Smooth muscle cell (in vitro differentiated cells): ENCODE measurements around the gene FER. TPM values are rescaled to one million over a fixed set of nuclear protein-coding genes. Genes with fewer than 3 reads are reported as not detected.

ENCODE experiments used
- DNase-seq: peaks from one replicate; lab custom pipeline; 2025; ENCODE audit not compliant: unreplicated experiment; lab: John Stamatoyannopoulos, UW
- H2AFZ ChIP-seq: fragments of 200-600 bp; sonication (generic); 2 replicates; pipeline ENCODE4 v1.6.0; 2016; ENCODE audit warnings: antibody characterized with exemption, low read depth, mild to moderate bottlenecking
- H3F3A ChIP-seq: fragments of 200-600 bp; sonication (generic); 2 replicates; pipeline ENCODE4 v1.6.0; 2017; ENCODE audit warnings: antibody characterized with exemption, low read depth
- H3K27ac ChIP-seq: fragments of 200-600 bp; sonication (generic); 2 replicates; pipeline ENCODE4 v1.5.1; 2016; ENCODE audit warnings: low read depth, mild to moderate bottlenecking
- H3K27me3 ChIP-seq: fragments of 200-600 bp; sonication (generic); 2 replicates; pipeline ENCODE4 v1.6.1; 2016; ENCODE audit warnings: low read depth, mild to moderate bottlenecking
- H3K36me3 ChIP-seq: fragments of 200-600 bp; sonication (generic); 2 replicates; pipeline ENCODE4 v1.5.1; 2016; ENCODE audit warnings: low read depth
- H3K4me1 ChIP-seq: fragments of 200-600 bp; sonication (generic); 2 replicates; pipeline ENCODE4 v1.5.1; 2016; ENCODE audit warnings: low read depth
- H3K4me2 ChIP-seq: fragments of 200-600 bp; sonication (generic); 2 replicates; pipeline ENCODE4 v1.6.0; 2016; ENCODE audit warnings: mild to moderate bottlenecking
- H3K4me3 ChIP-seq: fragments of 200-600 bp; sonication (generic); 2 replicates; pipeline ENCODE4 v1.5.1; 2016; ENCODE audit warnings: mild to moderate bottlenecking
- H3K79me2 ChIP-seq: fragments of 200-600 bp; sonication (generic); 2 replicates; pipeline ENCODE4 v1.6.0; 2016; ENCODE audit warnings: low read depth, mild to moderate bottlenecking
- H3K9ac ChIP-seq: fragments of 200-600 bp; sonication (generic); 2 replicates; pipeline ENCODE4 v1.6.0; 2016; ENCODE audit warnings: low read depth
- H3K9me3 ChIP-seq: fragments of 200-600 bp; sonication (generic); replicated peaks from 2 replicates; pipeline ENCODE4 v1.5.1; 2016; ENCODE audit warnings: low read depth
- H4K20me1 ChIP-seq: fragments of 200-600 bp; sonication (generic); 2 replicates; pipeline ENCODE4 v1.6.0; 2016; ENCODE audit warnings: low read depth
- WGBS: methylation state at CpG from one replicate; pipeline ENCODE4 v1.1.7; 2016; ENCODE audit warnings: low lambda C conversion rate; 5-methylcytosine and 5-hydroxymethylcytosine counted together
- polyA plus RNA-seq: library from polyadenylated mRNA; unstranded; fragments of >200 nt; fragmentation: Nextera tagmentation; extraction: Ambion mirVana; gene quantifications from 2 replicates; pipeline ENCODE4 v1.2.1, GENCODE V29; 2016
- total RNA-seq: library from RNA; depleted of rRNA; stranded (reverse); fragments of >200 nt; gene quantifications from 2 replicates; pipeline ENCODE4 v1.2.3, GENCODE V29; 2014
- TF ChIP-seq, protein P1 (sequence below): fragments of 200-600 bp; sonication (generic); IDR thresholded peaks from 2 replicates; pipeline ENCODE4 v1.5.1; 2017; ENCODE audit warnings: borderline replicate concordance, mild to moderate bottlenecking, antibody characterized with exemption; ENCODE audit not compliant: insufficient read depth, poor library complexity, severe bottlenecking

The FER gene
- total and polyA plus RNA-seq, 2 experiments from 2014 or later: 15.6 to 16.4 TPM

DNA sequence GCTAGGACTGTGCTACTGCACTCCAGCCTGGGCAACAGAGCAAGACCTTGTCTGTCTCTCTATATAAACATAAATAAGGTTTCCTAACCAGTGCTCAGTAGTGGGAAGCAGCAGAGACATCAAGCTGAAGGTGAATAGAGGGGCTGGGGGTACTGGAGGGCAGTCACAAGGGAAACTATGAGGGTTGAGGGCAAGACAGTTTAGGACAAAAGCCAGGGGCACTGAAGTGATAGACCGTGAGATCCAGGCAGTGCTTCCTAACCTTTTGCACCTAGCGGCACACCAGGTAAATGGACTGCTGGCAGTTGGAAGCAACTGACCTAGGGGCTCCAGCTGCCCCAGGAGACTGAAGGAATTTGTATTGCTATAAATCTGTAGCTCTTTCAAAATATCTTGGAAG lies 483.6 kb downstream of the FER start:
- H3K27ac ChIP-seq: no peak overlapping the region
- no peaks in the 10 kb centered on the region for H3F3A ChIP-seq
- H3K4me1 ChIP-seq: no peaks in the 10 kb centered on the region
- H3K4me3 ChIP-seq: no peak overlapping the region
- H2AFZ ChIP-seq: no peak overlapping the region
- 92% methylated on average over 2 of the region's 2 CpGs for WGBS
- H3K4me2 ChIP-seq: no peak overlapping the region
- H3K9me3 ChIP-seq: no peaks in the 10 kb centered on the region
- DNase-seq: no peak
- H3K36me3 ChIP-seq: no peaks in the 10 kb centered on the region
- H3K27me3 ChIP-seq: no peaks in the 10 kb centered on the region
- no peak overlapping the region for H3K9ac ChIP-seq
- no peaks in the 10 kb centered on the region for H4K20me1 ChIP-seq
- TF ChIP-seq, protein P1, sequence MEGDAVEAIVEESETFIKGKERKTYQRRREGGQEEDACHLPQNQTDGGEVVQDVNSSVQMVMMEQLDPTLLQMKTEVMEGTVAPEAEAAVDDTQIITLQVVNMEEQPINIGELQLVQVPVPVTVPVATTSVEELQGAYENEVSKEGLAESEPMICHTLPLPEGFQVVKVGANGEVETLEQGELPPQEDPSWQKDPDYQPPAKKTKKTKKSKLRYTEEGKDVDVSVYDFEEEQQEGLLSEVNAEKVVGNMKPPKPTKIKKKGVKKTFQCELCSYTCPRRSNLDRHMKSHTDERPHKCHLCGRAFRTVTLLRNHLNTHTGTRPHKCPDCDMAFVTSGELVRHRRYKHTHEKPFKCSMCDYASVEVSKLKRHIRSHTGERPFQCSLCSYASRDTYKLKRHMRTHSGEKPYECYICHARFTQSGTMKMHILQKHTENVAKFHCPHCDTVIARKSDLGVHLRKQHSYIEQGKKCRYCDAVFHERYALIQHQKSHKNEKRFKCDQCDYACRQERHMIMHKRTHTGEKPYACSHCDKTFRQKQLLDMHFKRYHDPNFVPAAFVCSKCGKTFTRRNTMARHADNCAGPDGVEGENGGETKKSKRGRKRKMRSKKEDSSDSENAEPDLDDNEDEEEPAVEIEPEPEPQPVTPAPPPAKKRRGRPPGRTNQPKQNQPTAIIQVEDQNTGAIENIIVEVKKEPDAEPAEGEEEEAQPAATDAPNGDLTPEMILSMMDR: no peak
- H3K79me2 ChIP-seq: no peaks in the 10 kb centered on the region

- no peak for DNase-seq
- Histone ChIP-seq H3K27me3 (no peaks in the 10 kb centered on the region), H3K4me2 (no peak overlapping the region), H3K27ac (no peak overlapping the region), H3K9me3 (no peaks in the 10 kb centered on the region), H2AFZ (no peak overlapping the region), H3K4me1 (no peaks in the 10 kb centered on the region), H3K36me3 (no peaks in the 10 kb centered on the region), H4K20me1 (no peaks in the 10 kb centered on the region), H3F3A (no peaks in the 10 kb centered on the region), H3K9ac (no peak overlapping the region), H3K79me2 (no peaks in the 10 kb centered on the region), H3K4me3 (no peak overlapping the region)
- 91% methylated on average over 4 of the region's 4 CpGs for WGBS
- TF ChIP-seq, protein P1: no peak
Measured at GRCh38 chr5:109234381-109234780, 486.7 kb downstream of the FER start.

DNA sequence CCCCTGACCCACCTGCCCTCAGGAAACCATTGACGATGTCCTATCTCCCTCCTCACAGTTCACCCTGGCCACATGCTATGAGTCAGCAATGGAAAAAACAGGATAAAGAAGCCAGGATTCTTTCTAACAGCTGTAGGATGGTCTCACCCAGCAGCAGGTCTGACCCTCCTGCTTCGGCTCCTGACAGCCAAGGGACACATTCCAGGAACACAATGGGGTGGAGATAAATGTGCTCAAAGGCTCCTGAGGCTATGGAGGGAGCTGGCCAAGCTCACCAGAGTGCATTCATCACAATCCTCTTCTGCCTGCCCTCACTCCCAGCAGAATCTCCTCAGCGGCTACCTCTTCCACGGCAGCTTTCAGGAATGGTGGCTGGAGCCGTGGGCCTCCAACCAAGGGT lies 491.8 kb downstream of the FER start:
- Histone ChIP-seq H3K9me3 (no peaks in the 10 kb centered on the region), H3K27me3 (no peaks in the 10 kb centered on the region), H3K79me2 (no peaks in the 10 kb centered on the region), H2AFZ (no peak overlapping the region), H3K27ac (no peak overlapping the region), H3F3A (no peaks in the 10 kb centered on the region), H4K20me1 (no peaks in the 10 kb centered on the region), H3K4me3 (no peak overlapping the region), H3K4me2 (no peak overlapping the region), H3K36me3 (no peaks in the 10 kb centered on the region), H3K4me1 (peaks cover 7% of the 10 kb centered on the region), H3K9ac (no peak overlapping the region)
- 74% methylated on average over 5 of the region's 5 CpGs for WGBS
- DNase-seq: no peak
- TF ChIP-seq, protein P1: no peak

DNA sequence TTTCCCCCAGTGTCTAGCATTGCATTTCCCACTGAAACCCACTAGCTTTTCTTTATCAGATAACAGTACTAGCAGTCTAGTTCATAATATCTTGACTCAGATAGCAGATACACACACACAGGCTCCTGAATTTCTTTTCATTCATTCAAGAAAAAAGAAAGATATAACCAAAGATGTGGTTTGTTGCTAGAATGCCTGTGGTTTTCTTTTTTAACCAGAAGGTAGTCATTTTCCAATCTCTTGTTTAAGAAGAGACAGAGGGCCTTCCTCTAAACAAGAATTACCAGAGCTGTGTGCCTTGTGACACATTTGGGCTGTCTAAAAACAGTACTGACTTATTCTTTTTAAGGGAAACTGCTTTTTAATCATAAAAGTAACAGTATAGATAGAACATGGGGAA lies 494.8 kb downstream of the FER start:
- H3K27ac ChIP-seq: peak overlapping the region; percentile 13
- no peaks in the 10 kb centered on the region for H3K36me3 ChIP-seq
- H3K4me2 ChIP-seq: peak overlapping the region; percentile 66
- no peak overlapping the region for H3K9ac ChIP-seq
- H3K27me3 ChIP-seq: no peaks in the 10 kb centered on the region
- TF ChIP-seq, protein P1: no peak
- H4K20me1 ChIP-seq: no peaks in the 10 kb centered on the region
- H3K9me3 ChIP-seq: no peaks in the 10 kb centered on the region
- no peaks in the 10 kb centered on the region for H3K79me2 ChIP-seq
- H2AFZ ChIP-seq: no peak overlapping the region
- no peaks in the 10 kb centered on the region for H3F3A ChIP-seq
- H3K4me1 ChIP-seq: peaks cover 7% of the 10 kb centered on the region
- no peak for DNase-seq
- H3K4me3 ChIP-seq: no peak overlapping the region
